ENCODE measurements around the gene NPAS2. TPM values are rescaled to one million over a fixed set of nuclear protein-coding genes. Genes with fewer than 3 reads are reported as not detected.

Gene NPAS2
- polyA plus RNA-seq (ENCODE audit: insufficient read length in 4 of 4), result 10 to 100 TPM; 10.6 to 20.1 (median 11.8) TPM

- DNase-seq (ENCODE audit: low read depth in 4 of 4, low spot score in 3 of 4), result peak in 1 of 4 donors; percentile 8
These were observed at the start of gene NPAS2 for GRCh38 chr2:100819370-100820272. NPAS2 (plus strand) TSS chr2:100820139; CDS start chr2:100904755, 84,616 bp downstream.

DNA sequence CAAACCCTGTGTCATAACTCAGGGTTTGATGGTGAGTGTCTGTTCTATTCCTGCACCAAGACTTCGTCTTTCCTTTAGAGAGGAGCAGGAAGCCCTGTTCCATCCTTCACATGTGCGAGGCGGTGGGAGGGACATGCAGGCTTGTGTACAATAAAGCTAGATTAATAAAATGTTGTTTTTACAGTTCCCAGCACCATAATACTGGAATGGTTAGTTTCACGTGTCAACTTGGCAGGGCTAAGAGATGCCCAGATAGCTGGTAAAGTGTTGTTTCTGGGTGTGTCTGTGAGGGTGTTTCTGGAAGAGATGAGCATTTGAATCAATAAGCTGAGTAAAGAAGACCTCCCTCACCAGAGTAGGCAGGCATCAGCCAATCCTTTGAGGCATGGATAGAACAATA is 48.8 kb upstream of the NPAS2 start:
- DNase-seq (ENCODE audit: low read depth in 4 of 4, low spot score in 3 of 4), result no peak

GRCh38 chr2:100773538-100773937 is 46.4 kb upstream of the NPAS2 start:
- no peak for DNase-seq (ENCODE audit: low read depth in 4 of 4, low spot score in 3 of 4)

GRCh38 chr2:100776445-100776844 is 43.5 kb upstream of the NPAS2 start:
- no peak for DNase-seq (ENCODE audit: low read depth in 4 of 4, low spot score in 3 of 4)

- no peak for DNase-seq (ENCODE audit: low read depth in 4 of 4, low spot score in 3 of 4)
These were observed 41.1 kb upstream of the NPAS2 start for GRCh38 chr2:100778637-100779450.

DNA sequence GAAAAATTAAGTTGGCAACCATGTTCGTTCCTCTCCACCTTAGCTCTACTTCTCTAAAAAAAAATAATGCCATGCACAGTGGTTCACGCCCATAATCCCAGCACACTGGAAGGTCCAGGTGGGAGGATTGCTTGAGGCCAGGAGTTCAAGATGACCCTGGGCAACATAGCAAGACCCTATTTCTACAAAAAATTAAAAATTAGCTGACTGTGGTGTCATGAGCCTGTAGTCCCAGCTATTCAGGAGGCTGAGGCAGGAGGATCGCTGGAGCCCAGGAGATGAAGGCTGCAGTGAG is 40.1 kb upstream of the NPAS2 start:
- DNase-seq (ENCODE audit: low read depth in 4 of 4, low spot score in 3 of 4), result no peak

- peak in 1 of 4 donors; percentile 16 for DNase-seq (ENCODE audit: low read depth in 4 of 4, low spot score in 3 of 4)
These were observed 39.5 kb upstream of the NPAS2 start for GRCh38 chr2:100780203-100781008.

- DNase-seq (ENCODE audit: low read depth in 4 of 4, low spot score in 3 of 4), result no peak
These were observed 39.0 kb upstream of the NPAS2 start for GRCh38 chr2:100781009-100781325.

GRCh38 chr2:100781523-100782379 is 38.2 kb upstream of the NPAS2 start:
- no peak for DNase-seq (ENCODE audit: low read depth in 4 of 4, low spot score in 3 of 4)

DNA sequence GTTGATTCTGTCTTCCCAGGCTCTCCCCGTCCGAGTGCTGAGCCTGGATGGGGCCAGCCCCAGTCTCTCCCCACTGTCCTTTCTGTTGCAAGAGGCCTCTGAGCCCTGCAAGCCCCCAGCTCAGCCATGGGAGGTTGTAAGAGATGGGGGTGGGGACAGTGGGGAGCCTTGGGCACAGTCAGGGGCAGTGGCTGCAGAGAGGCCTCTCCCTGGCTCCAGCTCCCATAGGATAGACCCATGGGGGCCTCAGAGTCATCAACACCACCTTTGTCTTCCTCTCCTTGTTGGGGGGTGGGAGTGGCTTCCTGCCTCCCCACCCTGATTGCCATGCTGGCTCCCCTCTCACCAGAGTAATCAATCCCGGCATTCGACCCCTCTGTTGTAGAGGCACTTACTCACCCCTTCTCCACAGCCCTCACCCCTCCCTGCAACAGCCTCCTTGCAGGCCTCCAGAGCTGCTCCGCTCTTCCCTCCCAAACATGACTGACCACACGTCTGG is 37.5 kb upstream of the NPAS2 start:
- DNase-seq (ENCODE audit: low read depth in 4 of 4, low spot score in 3 of 4), result no peak

GRCh38 chr2:100783987-100784386 is 36.0 kb upstream of the NPAS2 start:
- DNase-seq (ENCODE audit: low read depth in 4 of 4, low spot score in 3 of 4), result peak in 2 of 4 donors; percentile 37 to 38

DNA sequence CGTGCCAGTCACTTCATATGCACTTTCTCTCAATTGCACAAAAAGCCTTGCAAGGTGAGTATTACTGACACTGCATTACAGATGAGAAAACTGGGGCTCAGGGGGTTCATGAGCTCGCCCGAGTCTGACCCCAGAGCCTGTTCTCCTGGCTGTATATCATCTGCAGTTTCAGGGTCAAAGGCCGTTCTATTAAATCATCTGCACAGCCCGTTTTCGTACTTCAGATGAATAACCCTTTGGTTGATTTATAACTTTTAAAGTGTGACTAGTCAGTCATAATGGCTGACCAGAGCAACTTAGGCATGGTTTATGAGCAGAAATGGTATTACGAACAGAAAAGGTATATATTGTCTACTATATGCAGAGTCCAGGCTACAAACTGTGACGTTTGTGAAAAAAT is 35.3 kb upstream of the NPAS2 start:
- DNase-seq (ENCODE audit: low read depth in 4 of 4, low spot score in 3 of 4), result no peak

DNA sequence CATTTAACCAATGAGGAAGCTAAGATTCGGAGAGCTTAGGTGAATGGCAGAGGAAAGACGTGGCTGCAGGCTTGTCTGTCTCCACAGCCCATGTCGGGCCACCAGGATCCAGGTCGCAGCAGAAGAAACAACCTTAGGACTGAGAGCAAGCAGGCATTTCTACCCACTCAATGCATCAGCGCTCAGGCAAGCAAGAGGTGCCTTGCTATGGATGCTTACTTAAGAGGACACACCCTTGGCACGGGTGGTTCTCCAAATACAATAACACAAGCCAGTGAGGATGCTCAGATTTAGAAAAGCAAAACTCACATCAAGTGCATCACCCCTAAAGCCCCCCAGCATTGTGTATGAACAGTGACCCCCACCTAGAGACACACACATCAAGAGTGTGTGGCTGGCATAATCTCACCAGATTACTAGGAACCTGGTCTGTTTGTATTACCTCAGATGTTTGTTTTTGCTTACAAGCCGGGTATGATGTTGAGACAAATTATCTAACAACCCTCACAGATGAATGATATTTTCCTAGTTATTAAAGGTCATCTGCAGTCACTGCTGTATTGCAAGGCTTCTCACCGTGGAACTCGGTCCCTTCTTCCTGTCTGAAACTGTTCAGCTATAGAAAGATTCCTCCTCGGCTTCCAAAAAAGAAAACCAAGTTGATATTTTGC is 34.2 kb upstream of the NPAS2 start:
- no peak for DNase-seq (ENCODE audit: low read depth in 4 of 4, low spot score in 3 of 4)

DNA sequence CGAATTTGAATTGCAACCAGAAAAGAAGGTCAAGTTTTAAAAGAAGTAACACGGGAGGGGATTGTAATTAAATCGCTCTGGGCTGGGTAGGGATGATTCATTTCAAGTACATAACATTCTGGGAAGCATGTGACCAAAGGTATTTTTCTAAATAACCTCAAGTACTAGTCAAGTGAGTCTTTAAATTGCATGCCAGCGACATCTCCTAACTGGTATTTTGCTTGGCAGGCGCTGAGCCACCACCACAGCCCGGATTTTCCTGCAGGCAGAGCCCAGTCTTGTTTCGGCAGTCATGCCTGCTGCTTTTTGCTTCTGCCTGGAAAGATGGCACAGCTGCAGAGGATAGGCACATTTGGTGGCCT is 33.7 kb upstream of the NPAS2 start:
- no peak for DNase-seq (ENCODE audit: low read depth in 4 of 4, low spot score in 3 of 4)

DNA sequence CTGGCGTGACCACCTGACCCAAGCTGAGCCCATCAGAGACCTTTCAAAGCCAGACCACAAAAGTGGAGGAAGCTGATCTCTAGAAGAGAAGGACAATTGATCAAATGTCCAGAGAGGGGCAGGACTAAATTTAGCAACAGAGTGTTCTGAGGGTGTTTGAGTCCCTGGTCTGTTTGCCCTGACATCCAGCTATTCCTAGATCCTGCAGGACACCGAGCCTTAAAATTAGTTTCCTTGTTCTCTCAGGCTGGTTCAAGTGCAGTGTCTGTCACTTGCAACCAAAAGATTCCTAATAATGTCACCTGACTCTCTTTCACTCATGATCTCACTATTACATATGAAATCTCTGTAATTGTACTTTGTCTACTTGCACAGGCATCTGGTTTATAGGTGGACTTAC is 33.0 kb upstream of the NPAS2 start:
- no peak for DNase-seq (ENCODE audit: low read depth in 4 of 4, low spot score in 3 of 4)

DNA sequence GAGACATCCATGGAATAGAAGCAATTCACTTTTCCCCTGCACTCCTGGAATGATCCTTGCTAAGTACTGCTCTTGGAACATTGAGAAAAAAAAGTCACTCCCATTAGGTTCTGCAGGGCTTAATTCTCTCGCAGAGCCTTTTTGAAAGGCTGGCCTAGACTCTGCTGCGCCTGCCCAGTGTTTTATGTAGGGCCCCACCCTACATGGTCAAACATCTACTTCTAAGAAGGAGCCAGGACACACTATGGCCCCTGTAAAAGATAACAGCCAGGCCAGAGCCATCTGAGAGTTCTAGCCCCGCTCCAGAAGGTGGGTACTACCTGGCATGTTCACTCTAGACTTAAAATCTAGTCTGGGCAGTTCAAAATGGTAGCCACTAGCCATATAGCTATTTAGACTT is 30.6 kb upstream of the NPAS2 start:
- DNase-seq (ENCODE audit: low read depth in 4 of 4, low spot score in 3 of 4), result no peak

GRCh38 chr2:100791294-100791935 is 28.5 kb upstream of the NPAS2 start:
- no peak for DNase-seq (ENCODE audit: low read depth in 4 of 4, low spot score in 3 of 4)

DNA sequence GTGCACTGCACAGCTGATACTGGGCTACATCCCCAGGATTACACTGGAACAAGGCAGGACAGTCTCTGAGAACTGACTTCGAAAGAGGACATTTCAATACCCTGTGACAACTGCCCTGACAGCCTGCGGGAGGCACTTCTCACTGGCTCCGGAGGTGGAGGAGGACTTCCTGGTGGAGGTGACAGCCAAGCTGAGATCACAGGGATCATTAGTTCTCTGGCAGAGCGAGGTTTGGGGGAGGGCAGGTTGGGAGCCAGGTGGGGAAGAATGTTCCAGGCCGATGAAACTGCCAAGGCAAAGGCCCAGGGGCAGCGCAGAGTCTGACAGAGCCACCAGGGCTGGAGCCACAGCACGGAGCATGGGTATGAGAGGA is 28.0 kb upstream of the NPAS2 start:
- DNase-seq (ENCODE audit: low read depth in 4 of 4, low spot score in 3 of 4), result no peak

GRCh38 chr2:100793220-100793619 is 26.7 kb upstream of the NPAS2 start:
- DNase-seq (ENCODE audit: low read depth in 4 of 4, low spot score in 3 of 4), result no peak

Data from right renal pelvis (tissue), 4 donors.